Measurements from ENCODE around the gene NOM1.

- TF ChIP-seq POLR2AphosphoS5 (IDR thresholded peaks at IDR 0.05; ENCODE audit: low read depth) (no peak), CTCF (conservative IDR thresholded peaks at IDR 0.05; ENCODE audit: low read depth in 2 of 2) (no peak), EZH2 (IDR thresholded peaks at IDR 0.05; ENCODE audit: low read depth, unreplicated experiment) (no peak), JUNB (IDR thresholded peaks at IDR 0.05; ENCODE audit: unreplicated experiment) (no peak), EZH2phosphoT487 (IDR thresholded peaks at IDR 0.05; ENCODE audit: unreplicated experiment) (no peak), CREB1 (CRISPR knock-in tag; IDR thresholded peaks at IDR 0.05; ENCODE audit: low read depth) (no peak)
These were observed 34.8 kb downstream of the NOM1 start for GRCh38 chr7:156984174-156984891.

Data from GM23338 (cell line).